AG04449 (cell line): ENCODE results near the gene LAMTOR1.

Experiments used
- CTCF ChIA-PET: fragments of 350-600 bp; formaldehyde crosslinking; extraction: SDS; loops from one replicate; lab custom pipeline; 2021; ENCODE audit warnings: antibody characterized with exemption; lab: Yijun Ruan, JAX
- POLR2A ChIA-PET: fragments of 400-600, 350-600 bp; formaldehyde crosslinking; extraction: SDS; loops from one replicate; lab custom pipeline; 2020; ENCODE audit warnings: antibody characterized with exemption, inconsistent platforms; lab: Yijun Ruan, JAX
- DNase-seq: peaks from one replicate; pipeline ENCODE4 v3.0.0-alpha.2; 2010; ENCODE audit warnings: low read depth, low spot score
- H3K4me3 ChIP-seq: 2 replicates; pipeline ENCODE4 v1.5.1; 2011; ENCODE audit warnings: low read depth, mild to moderate bottlenecking, control low read depth, low read length
- CTCF ChIP-seq: IDR thresholded peaks from one replicate; pipeline ENCODE4 v1.5.1; 2011; ENCODE audit warnings: mild to moderate bottlenecking, moderate library complexity, low read length, control low read depth, inconsistent platforms; ENCODE audit not compliant: insufficient read depth; ENCODE audit errors: missing control alignments

Gene LAMTOR1

GRCh38 chr11:72132646-72133045 is 29.5 kb upstream of the LAMTOR1 start:
- CTCF ChIA-PET = interaction anchor here (0.6 to 1.1 kb wide), 2 partner anchors 11 to 42 kb away, joined by 3 read pairs; no protein-coding TSS in a partner anchor
- POLR2A ChIA-PET = no interaction called here
- no peak for TF ChIP-seq CTCF
- DNase-seq = no peak
- H3K4me3 ChIP-seq = no peak overlapping the region

- ChIA-PET POLR2A (no interaction called here), CTCF (interaction anchor here (0.6 to 2.3 kb wide), 2 partner anchors 14 to 38 kb away, joined by 3 to 15 read pairs; no protein-coding TSS in a partner anchor)
- no peak for DNase-seq
- TF ChIP-seq CTCF = no peak
- H3K4me3 ChIP-seq = no peak overlapping the region
Observed at GRCh38 chr11:72129381-72129780, 26.3 kb upstream of the LAMTOR1 start.

GRCh38 chr11:72127923-72128322 is 24.8 kb upstream of the LAMTOR1 start:
- TF ChIP-seq CTCF = no peak
- no peak for DNase-seq
- ChIA-PET POLR2A (no interaction called here), CTCF (interaction anchor here (0.8 kb wide), 1 partner anchor 287 kb away, joined by 4 read pairs; no protein-coding TSS in a partner anchor)
- H3K4me3 ChIP-seq = no peak overlapping the region

- CTCF ChIA-PET = interaction anchor here (0.7 to 2.7 kb wide), 2 partner anchors 13 to 18 kb away, joined by 3 to 13 read pairs; no protein-coding TSS in a partner anchor
Observed at GRCh38 chr11:72125956-72126355, 22.9 kb upstream of the LAMTOR1 start.

GRCh38 chr11:72124046-72124445 is 20.9 kb upstream of the LAMTOR1 start:
- POLR2A ChIA-PET = no interaction called here
- CTCF ChIA-PET = interaction anchor here (0.6 to 2.7 kb wide), 3 partner anchors 11 to 145 kb away, joined by 3 to 13 read pairs (median 3); partner anchors contain the start of gene FOLR3
- no peak for DNase-seq
- TF ChIP-seq CTCF = no peak
- no peak overlapping the region for H3K4me3 ChIP-seq

More at GRCh38 chr11:72125956-72126355, 22.9 kb upstream of the LAMTOR1 start:
- POLR2A ChIA-PET = no interaction called here
- no peak overlapping the region for H3K4me3 ChIP-seq
- no peak for DNase-seq
- no peak for TF ChIP-seq CTCF

- no peak for TF ChIP-seq CTCF
- ChIA-PET CTCF (interaction anchor here (0.7 to 2.7 kb wide), 6 partner anchors 11 to 308 kb away, joined by 3 to 13 read pairs (median 4); partner anchors contain the start of genes ANAPC15 and FOLR3), POLR2A (no interaction called here)
- no peak overlapping the region for H3K4me3 ChIP-seq
- no peak for DNase-seq
Observed at GRCh38 chr11:72123117-72123653, 20.1 kb upstream of the LAMTOR1 start.
